ENCODE data around the gene THOC6.

GRCh38 chr16:3057181-3058138, 33.6 kb downstream of the THOC6 start:
- no peak for TF ChIP-seq POLR2A (IDR thresholded peaks at IDR 0.05)
- no peak for TF ChIP-seq CTCF (IDR thresholded peaks at IDR 0.05)
